KMS-11 (cell line): ENCODE results near the gene PSMC3IP.
"Not testable (repeated sequence)": the region's sequence is repeated elsewhere in the genome, so short reads cannot be mapped to it uniquely, and the experiment has no call there.

Source experiments
- H2AFZ ChIP-seq: fragments of 200-600 bp; sonication (generic); 2 replicates; pipeline ENCODE4 v1.6.1; 2016; ENCODE audit warnings: antibody characterized with exemption, mixed run types, low read depth
- H3K27ac ChIP-seq: fragments of 200-600 bp; sonication (generic); 2 replicates; pipeline ENCODE4 v1.6.1; 2016; ENCODE audit warnings: mild to moderate bottlenecking, mixed run types
- H3K27me3 ChIP-seq: fragments of 200-600 bp; sonication (generic); 2 replicates; pipeline ENCODE4 v1.6.1; 2017; ENCODE audit warnings: mild to moderate bottlenecking, low read depth, mixed run types, moderate library complexity; ENCODE audit not compliant: insufficient read depth
- H3K36me3 ChIP-seq: fragments of 200-600 bp; sonication (generic); 2 replicates; pipeline ENCODE4 v1.6.1; 2017; ENCODE audit warnings: mild to moderate bottlenecking, mixed run types; ENCODE audit not compliant: insufficient read depth
- H3K4me1 ChIP-seq: fragments of 200-600 bp; sonication (generic); 2 replicates; pipeline ENCODE4 v1.6.1; 2016; ENCODE audit warnings: mild to moderate bottlenecking, low read depth, mixed run types; ENCODE audit not compliant: poor library complexity, severe bottlenecking
- H3K4me2 ChIP-seq: fragments of 200-600 bp; sonication (generic); 2 replicates; pipeline ENCODE4 v1.7.0; 2016; ENCODE audit warnings: mild to moderate bottlenecking, mixed run types
- H3K4me3 ChIP-seq: fragments of 200-600 bp; sonication (generic); IDR thresholded peaks from 2 replicates; pipeline ENCODE4 v1.6.1; 2017; ENCODE audit warnings: low read depth, low read length, mixed read lengths; ENCODE audit not compliant: insufficient read depth
- H3K79me2 ChIP-seq: fragments of 200-600 bp; sonication (generic); 2 replicates; pipeline ENCODE4 v1.6.1; 2016; ENCODE audit warnings: low read depth, mixed run types; ENCODE audit not compliant: insufficient read depth
- H3K9ac ChIP-seq: fragments of 200-600 bp; sonication (generic); 2 replicates; pipeline ENCODE4 v1.6.1; 2016; ENCODE audit warnings: mild to moderate bottlenecking, mixed run types
- H4K20me1 ChIP-seq: fragments of 200-600 bp; sonication (generic); 2 replicates; pipeline ENCODE4 v1.6.1; 2016; ENCODE audit warnings: mild to moderate bottlenecking, mixed run types; ENCODE audit not compliant: insufficient read depth
- CTCF ChIP-seq: fragments of 200-600 bp; sonication (generic); conservative IDR thresholded peaks from 2 replicates; pipeline ENCODE4 v1.6.1; 2017; ENCODE audit warnings: low read depth, mild to moderate bottlenecking, antibody characterized with exemption, low read length, moderate library complexity, mixed read lengths

The PSMC3IP gene

DNA sequence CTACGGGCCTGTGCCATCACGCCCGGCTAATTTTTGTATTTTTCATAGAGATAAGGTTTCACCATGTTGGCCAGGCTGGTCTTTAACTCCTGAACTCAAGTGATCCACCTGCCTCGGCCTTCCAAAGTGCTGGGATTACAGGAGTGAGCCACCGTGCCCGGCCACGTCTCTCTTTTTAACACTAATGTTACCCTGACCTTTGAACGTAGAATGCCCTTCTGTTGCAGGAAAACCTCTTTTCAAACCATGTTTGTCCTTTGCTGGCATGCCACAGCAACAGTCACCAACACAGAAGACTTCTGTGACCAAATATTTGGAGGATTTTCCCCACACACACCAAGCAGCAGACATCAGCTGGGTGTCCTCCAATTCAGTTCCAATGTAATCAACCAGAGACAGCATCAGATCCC lies 32.6 kb downstream of the PSMC3IP start:
- H3K4me1 ChIP-seq = peaks cover 24% of the 10 kb centered on the region
- TF ChIP-seq CTCF = no peak

DNA sequence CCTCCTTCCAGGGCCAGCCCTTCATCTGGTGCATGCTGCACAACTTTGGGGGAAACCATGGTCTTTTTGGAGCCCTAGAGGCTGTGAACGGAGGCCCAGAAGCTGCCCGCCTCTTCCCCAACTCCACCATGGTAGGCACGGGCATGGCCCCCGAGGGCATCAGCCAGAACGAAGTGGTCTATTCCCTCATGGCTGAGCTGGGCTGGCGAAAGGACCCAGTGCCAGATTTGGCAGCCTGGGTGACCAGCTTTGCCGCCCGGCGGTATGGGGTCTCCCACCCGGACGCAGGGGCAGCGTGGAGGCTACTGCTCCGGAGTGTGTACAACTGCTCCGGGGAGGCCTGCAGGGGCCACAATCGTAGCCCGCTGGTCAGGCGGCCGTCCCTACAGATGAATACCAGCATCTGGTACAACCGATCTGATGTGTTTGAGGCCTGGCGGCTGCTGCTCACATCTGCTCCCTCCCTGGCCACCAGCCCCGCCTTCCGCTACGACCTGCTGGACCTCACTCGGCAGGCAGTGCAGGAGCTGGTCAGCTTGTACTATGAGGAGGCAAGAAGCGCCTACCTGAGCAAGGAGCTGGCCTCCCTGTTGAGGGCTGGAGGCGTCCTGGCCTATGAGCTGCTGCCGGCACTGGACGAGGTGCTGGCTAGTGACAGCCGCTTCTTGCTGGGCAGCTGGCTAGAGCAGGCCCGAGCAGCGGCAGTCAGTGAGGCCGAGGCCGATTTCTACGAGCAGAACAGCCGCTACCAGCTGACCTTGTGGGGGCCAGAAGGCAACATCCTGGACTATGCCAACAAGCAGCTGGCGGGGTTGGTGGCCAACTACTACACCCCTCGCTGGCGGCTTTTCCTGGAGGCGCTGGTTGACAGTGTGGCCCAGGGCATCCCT lies 34.1 kb downstream of the PSMC3IP start:
- Histone ChIP-seq H4K20me1 (no peaks in the 10 kb centered on the region), H3K4me2 (no peak overlapping the region), H3K4me1 (peaks cover 15% of the 10 kb centered on the region), H3K9ac (no peak overlapping the region), H3K27me3 (no peaks in the 10 kb centered on the region), H3K4me3 (no peak overlapping the region), H3K36me3 (no peaks in the 10 kb centered on the region), H3K79me2 (no peaks in the 10 kb centered on the region), H3K27ac (no peak overlapping the region), H2AFZ (no peak overlapping the region)
- no peak for TF ChIP-seq CTCF

More for the DNA sequence above, 32.6 kb downstream of the PSMC3IP start:
- H3K4me3 ChIP-seq = no peak overlapping the region
- H2AFZ ChIP-seq = no peak overlapping the region
- H3K27ac ChIP-seq = no peak overlapping the region
- H3K9ac ChIP-seq = no peak overlapping the region
- no peaks in the 10 kb centered on the region for H3K36me3 ChIP-seq
- no peaks in the 10 kb centered on the region for H4K20me1 ChIP-seq
- H3K27me3 ChIP-seq = peaks cover 7% of the 10 kb centered on the region
- H3K79me2 ChIP-seq = no peaks in the 10 kb centered on the region
- no peak overlapping the region for H3K4me2 ChIP-seq

DNA sequence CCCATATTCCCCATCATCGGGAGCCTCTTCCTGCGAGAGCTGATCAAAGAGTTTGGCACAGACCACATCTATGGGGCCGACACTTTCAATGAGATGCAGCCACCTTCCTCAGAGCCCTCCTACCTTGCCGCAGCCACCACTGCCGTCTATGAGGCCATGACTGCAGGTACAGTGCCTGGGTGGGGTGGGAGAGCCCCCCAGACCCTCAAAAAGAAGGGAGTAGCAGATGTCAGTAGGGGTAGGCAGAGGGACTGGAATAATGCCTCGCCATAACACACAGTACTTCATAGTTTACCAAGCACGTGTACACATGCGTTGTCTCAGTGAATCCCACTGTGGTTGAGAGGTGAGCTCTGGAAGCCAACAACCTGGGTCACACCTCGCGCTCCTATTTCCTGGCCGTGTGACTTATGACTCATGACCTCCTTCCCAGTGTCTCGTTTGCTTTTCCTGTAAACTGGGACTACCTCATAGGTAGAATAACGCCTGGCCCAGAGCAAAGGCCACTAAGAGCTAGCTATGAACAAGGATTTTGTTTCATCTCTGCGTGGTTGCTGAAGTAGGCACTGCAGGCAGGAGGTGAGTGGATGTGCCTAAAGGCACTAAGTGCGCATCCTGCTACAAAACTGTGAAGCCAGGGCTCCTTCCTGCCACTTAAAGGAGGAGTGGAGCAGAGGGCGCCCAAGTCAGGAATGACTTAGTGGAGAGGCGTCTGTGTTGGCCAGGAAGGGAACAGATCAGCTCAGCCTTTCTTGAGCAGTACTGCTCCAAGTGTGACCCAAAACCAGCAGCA lies 36.3 kb downstream of the PSMC3IP start:
- no peak overlapping the region for H3K27ac ChIP-seq
- no peaks in the 10 kb centered on the region for H3K27me3 ChIP-seq
- H3K9ac ChIP-seq = no peak overlapping the region
- no peak overlapping the region for H3K4me2 ChIP-seq
- H3K79me2 ChIP-seq = peaks cover 15% of the 10 kb centered on the region; the same call in 1 of the 2 replicates
- H3K36me3 ChIP-seq = no peaks in the 10 kb centered on the region
- no peaks in the 10 kb centered on the region for H4K20me1 ChIP-seq
- no peak overlapping the region for H2AFZ ChIP-seq
- no peak for TF ChIP-seq CTCF
- H3K4me3 ChIP-seq = no peak overlapping the region
- H3K4me1 ChIP-seq = peaks cover 21% of the 10 kb centered on the region

GRCh38 chr17:42540558-42540957 lies 37.0 kb downstream of the PSMC3IP start:
- peaks cover 23% of the 10 kb centered on the region for H3K4me1 ChIP-seq
- H2AFZ ChIP-seq = not testable (repeated sequence)

More at GRCh38 chr17:42540558-42540957, 37.0 kb downstream of the PSMC3IP start:
- H3K27ac ChIP-seq, H4K20me1 ChIP-seq, H3K4me2 ChIP-seq, H3K36me3 ChIP-seq, H3K4me3 ChIP-seq, H3K9ac ChIP-seq, H3K27me3 ChIP-seq: not testable (repeated sequence)
- peaks cover 15% of the 10 kb centered on the region; the same call in 1 of the 2 replicates for H3K79me2 ChIP-seq
